HL-60/S4 (cell line): ENCODE data around the gene RHOF.
"Not testable (repeated sequence)": the region's sequence is repeated elsewhere in the genome, so short reads cannot be mapped to it uniquely, and the experiment has no call there.

ENCODE experiments used
- in situ Hi-C: fragments of 300-500 bp; cut with MboI; formaldehyde crosslinking; loops from 2 replicates; pipeline ENCODE4 v1.14.3; 2022; ENCODE audit warnings: low sequenced_read_pairs

Gene RHOF

DNA sequence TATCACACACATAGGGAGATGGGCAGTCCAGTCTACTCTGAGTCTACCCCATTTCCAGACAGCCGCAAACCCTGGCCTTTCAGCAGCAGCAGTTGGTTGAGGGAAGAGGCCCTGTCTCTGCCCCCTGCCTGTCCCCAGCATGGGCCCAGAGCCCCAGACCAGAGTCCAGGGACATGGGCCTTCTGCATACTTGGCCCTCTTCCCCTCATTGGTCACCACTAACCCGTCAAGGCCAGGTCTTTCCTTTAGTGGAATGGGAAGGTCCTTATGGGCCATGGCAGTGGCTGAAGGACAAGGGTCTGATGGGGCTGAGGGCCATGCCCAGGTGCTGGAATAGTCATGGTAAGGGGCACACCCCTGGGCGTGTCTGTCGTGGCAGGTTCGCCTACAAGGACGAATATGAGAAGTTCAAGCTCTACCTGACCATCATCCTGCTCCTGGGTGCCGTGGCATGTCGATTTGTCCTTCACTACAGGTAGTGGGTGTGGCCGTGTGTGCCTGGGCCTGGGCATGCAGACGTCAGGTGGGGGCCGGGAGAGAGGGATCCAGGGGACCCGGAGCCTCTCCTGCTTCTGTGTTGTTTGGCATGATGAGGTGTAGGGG is 41.6 kb downstream of the RHOF start:
- in situ Hi-C loops, result no loop called here

DNA sequence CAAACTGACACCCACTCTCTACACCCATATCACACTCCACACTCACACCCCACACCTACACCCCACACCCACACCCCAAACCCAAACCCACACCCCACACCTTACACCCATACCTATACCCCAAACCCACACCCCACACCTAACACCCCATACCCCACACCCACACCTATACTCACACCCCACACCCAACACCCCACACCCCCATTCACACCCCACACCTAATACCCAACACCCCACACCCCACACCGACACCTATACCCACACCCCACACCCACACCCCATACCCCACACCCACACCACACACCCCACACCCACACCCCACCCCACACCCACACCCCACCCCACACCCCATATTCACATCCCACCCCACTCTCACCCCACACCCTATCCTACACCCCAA is 42.5 kb downstream of the RHOF start:
- in situ Hi-C loops, result no loop called here

DNA sequence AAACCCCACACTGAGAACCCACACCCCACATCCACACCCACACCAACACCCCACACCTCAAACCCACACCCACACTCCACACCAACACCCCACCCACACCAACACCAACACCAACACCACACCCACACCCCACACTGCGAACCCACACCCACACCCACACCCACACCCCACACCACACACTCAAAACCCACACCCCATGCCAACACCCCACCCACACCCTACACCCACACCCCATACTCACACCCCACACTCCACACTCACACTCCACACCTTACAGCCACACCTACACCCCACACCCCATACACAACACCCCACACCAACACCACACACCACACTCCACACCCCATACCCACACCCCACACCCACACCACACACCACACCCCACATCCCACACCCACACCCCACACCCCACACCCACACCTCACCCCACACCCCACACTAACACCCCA is 43.0 kb downstream of the RHOF start:
- in situ Hi-C loops, result no loop called here

DNA sequence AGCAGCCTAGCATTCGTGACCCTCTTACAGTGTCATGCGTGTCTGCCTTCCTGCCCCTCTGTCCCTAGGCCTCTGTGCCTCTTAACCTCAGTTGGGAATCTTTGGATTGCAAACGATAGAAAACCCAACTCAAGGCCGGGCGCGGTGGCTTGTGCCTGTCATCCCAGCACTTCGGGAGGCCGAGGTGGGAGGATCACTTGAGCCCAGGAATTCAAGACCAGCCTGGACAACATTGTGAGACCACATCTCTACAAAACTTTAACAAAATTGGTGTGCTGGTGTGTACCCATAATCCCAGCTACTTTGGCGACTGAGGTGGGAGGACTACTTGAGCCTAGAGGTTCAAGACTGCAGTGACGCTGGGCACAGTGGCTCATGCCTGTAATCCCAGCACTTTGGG is 44.2 kb downstream of the RHOF start:
- in situ Hi-C loops, result no loop called here

DNA sequence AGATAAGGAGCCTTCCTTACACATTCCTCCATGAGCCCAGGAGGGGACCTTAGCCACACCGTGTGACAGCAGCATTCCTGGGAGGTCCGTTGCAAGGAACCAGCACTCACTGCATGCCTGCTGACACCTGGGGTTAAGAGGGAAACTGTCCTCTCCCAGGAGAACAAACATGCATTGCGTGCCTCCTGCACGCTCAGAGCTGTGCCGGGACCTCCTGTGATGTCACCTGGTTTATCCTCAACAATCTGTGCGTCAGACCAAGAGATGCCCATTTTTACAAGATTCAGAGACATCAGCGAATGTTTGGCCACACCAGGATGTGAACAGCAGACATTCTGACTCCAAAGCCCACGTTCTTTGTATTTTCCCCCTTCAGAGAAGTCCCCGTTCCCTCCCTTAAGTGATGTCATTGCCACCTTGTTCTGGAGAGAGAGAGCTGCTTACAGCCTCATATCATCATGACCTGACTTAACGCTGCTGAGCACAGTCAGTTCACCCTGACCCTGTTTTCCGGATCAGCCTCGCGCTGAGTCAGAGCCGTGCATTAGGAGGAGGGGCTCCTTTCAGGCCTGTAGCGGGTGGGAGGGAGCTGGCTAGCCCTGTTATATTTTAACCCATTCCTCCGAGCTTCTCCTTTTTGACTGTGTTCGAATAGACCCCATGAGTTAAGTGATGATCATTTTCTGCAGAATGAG is 44.8 kb downstream of the RHOF start:
- in situ Hi-C loops, result no loop called here

DNA sequence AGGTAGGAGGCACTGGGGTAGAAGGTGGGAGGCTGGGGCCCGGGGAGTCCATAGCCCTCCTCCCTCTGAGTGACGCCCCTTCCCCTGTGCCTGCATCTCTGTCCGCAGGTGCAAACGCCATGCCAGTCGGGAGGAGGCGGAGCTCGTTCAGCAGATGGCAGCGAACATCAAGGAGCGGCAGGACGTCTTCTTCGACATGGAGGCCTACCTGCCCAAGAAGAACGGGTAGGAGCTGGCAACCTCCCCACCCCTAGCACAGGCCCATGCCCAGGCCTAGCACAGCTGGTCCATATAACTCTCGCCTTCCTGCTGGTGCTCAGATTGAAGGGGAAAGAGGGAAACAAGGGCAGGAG is 45.3 kb downstream of the RHOF start:
- in situ Hi-C loops, result no loop called here

DNA sequence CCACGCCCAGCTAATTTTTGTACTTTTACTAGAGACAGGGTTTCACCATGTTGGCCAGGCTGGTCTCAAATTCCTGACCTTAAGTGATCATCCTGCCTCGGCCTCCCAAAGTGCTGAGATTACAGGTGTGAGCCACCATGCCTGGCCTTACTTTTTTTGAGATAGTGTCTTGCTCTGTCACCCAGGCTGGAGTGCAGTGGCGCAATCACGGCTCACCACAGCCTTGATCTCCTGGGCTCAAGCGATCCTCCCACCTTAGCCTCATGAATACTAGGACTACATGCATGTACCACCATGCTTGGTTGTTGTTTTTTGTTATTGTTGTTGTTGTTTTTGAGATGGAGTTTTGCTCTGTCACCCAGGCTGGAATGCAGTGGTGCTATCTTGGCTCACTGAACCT is 47.9 kb downstream of the RHOF start:
- in situ Hi-C loops, result not testable (repeated sequence)

DNA sequence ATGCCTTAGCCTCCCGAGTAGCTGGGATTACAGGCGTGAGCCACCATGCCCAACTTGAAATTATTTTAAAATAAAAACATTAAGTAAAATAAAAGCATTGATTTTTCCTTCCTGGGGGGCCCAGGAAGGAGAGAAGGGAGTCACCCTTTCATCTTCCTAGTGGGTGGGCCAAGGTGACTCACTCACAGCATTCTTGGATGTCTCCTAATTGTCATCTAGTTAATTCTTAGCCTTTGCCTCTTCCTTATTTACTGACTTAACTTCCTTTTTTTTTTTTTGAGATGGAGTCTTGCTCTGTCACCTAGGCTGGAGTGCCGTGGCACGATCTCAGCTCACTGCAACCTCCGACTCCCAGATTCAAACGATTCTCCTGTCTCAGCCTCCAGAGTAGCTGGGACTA is 51.7 kb downstream of the RHOF start:
- in situ Hi-C loops, result no loop called here

DNA sequence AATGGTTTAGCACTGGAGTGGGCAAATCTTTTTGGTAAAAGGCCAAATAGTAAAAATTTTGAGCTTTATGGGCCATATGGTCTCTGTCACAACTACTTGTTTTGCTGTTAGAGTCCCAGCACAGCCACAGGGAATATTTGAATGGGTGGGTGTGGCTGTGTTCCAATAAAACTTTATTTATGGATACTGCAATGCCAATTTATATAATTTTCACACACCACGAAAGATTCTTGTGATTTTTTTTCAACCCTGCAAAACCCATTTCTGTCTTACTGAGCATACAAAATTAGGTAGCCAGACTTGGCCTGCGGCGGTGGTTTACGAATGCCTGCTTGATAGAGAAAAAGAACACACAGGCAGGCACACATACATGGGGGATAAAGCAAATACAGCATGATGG is 52.6 kb downstream of the RHOF start:
- in situ Hi-C loops, result no loop called here

DNA sequence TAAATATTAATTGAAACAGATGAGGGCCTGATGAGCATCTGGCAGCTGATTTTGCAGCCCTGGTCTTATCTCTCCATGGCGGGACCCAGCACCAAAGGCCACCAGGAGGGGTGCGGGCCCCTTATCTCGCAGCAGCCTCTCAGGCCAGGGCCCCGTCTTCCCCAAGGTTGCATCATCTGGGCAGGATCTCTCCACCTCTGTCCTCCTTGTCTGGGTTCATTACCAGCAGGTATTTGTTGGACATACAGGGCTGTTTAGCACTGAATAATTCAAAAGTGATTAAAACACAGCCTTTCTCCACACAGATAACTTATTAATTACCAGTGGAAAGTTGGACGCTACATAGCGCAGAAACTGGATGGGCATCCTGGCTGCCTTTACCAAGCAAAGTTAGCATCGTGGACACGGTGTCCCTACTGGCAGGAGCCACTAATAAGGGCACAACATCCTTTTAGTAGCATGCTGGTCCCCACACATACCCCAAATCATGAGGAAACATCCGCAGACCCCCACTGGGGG is 55.1 kb downstream of the RHOF start:
- in situ Hi-C loops, result no loop called here

DNA sequence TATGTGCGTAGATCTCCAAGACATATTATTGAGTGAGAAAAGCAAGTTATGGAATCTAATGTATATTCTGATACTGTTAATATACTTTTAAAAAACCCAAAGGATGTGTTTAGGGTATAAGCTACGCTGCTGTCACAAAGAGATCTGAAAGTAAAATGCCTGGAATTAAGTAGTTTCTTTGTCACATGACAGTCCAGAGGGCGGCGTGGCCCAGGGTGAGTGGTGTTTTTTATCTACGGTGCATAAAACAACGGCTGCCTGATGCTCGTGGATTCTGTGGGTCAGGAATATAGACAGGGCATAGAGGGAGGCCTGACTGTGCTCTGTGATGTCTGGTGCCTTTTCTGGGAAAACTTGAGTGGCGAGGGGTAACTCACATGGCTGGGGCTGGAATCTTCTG is 59.6 kb downstream of the RHOF start:
- in situ Hi-C loops, result no loop called here

DNA sequence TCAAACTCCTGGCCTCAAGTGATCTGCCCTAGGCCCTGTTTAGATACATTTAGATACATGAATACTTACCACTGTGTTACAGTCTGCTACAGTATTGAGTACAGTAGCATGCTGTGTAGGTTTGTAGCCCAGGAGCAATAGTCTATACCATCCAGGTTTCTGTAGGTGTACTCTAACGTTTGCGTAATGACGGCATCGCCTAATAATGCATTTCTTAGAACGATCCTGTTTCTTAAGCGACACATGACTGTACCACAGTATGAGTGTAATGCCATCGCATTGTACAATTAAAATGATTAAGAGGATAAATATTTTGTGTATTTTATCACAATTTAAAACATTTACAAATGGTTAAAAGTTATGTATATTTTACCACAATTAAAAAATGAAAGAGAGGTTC is 62.0 kb downstream of the RHOF start:
- in situ Hi-C loops, result no loop called here

DNA sequence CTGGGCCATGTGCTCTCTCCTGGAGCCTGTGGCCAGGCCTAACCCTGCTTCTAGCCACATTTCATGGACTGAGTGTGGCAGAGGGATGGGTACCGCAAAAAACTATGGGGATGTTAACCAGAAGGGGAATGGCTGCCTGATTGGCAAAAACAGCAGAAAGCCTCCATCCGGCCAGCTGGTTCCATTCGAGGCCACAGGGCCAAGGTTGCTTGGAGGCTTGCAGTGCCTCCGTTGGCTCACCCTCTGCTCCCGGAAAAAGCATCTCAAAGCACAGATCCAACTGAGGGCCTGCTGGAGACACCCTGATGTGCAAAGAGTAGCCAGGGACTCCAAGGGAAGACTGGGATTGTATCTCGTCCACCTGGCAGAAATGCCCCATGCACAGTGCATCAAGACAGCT is 64.5 kb downstream of the RHOF start:
- in situ Hi-C loops, result no loop called here
